HEK293 (cell line): Measurements from ENCODE around the gene HOXD12.

Experiments
- MEIS1 ChIP-seq: sonication (generic); formaldehyde crosslinking; IDR thresholded peaks from 2 replicates; pipeline ENCODE4 v1.8.1; 2022; ENCODE audit warnings: missing genetic modification reagents, mild to moderate bottlenecking, borderline replicate concordance
- ZFP37 ChIP-seq: fragments of 450-650 bp; formaldehyde crosslinking; IDR thresholded peaks from 2 replicates; pipeline ENCODE4 v1.5.1; 2016; ENCODE audit warnings: missing biosample characterization, missing genetic modification characterization
- ZNF10 ChIP-seq: fragments of 450-650 bp; formaldehyde crosslinking; IDR thresholded peaks from 2 replicates; pipeline ENCODE4 v1.5.1; 2017; ENCODE audit warnings: missing biosample characterization, missing genetic modification characterization
- ZNF175 ChIP-seq: fragments of 450-650 bp; formaldehyde crosslinking; IDR thresholded peaks from 2 replicates; pipeline ENCODE4 v1.5.1; 2016; ENCODE audit warnings: missing biosample characterization, missing genetic modification characterization
- ZNF426 ChIP-seq: fragments of 450-650 bp; formaldehyde crosslinking; IDR thresholded peaks from 2 replicates; pipeline ENCODE4 v1.5.1; 2017; ENCODE audit warnings: missing biosample characterization, missing genetic modification characterization, mild to moderate bottlenecking, inconsistent platforms, moderate library complexity
- ZNF514 ChIP-seq: fragments of 450-650 bp; formaldehyde crosslinking; IDR thresholded peaks from 2 replicates; pipeline ENCODE4 v1.5.1; 2016; ENCODE audit warnings: missing biosample characterization, missing genetic modification characterization
- ZNF664 ChIP-seq: fragments of 450-650 bp; formaldehyde crosslinking; IDR thresholded peaks from 2 replicates; pipeline ENCODE4 v1.5.1; 2016; ENCODE audit warnings: missing biosample characterization, missing genetic modification characterization
- ZNF777 ChIP-seq: fragments of 450-650 bp; formaldehyde crosslinking; IDR thresholded peaks from 2 replicates; pipeline ENCODE4 v1.5.1; 2017; ENCODE audit warnings: missing biosample characterization, missing genetic modification characterization, borderline replicate concordance
- TF ChIP-seq, protein P1 (sequence below): fragments of 450-650 bp; formaldehyde crosslinking; IDR thresholded peaks from 2 replicates; pipeline ENCODE4 v1.5.1; 2016; ENCODE audit warnings: missing biosample characterization, missing genetic modification characterization, borderline replicate concordance
- TF ChIP-seq, protein P2 (sequence below): fragments of 450-650 bp; formaldehyde crosslinking; conservative IDR thresholded peaks from 2 replicates; pipeline ENCODE4 v1.5.1; 2016; ENCODE audit warnings: low read depth, missing biosample characterization, missing genetic modification characterization
- TF ChIP-seq, protein P3 (sequence below): fragments of 450-650 bp; formaldehyde crosslinking; IDR thresholded peaks from 2 replicates; pipeline ENCODE4 v1.5.1; 2016; ENCODE audit warnings: missing biosample characterization, missing genetic modification characterization
- TF ChIP-seq, protein P4 (sequence below): fragments of 450-650 bp; IDR thresholded peaks from 2 replicates; pipeline ENCODE4 v1.5.1; 2018; ENCODE audit warnings: missing biosample characterization, mild to moderate bottlenecking, missing genetic modification characterization
- TF ChIP-seq, protein P5 (sequence below): IDR thresholded peaks from 2 replicates; pipeline ENCODE4 v1.6.1; 2011; ENCODE audit warnings: mild to moderate bottlenecking, low read depth, low read length, borderline replicate concordance
- TF ChIP-seq, protein P6 (sequence below): fragments of 450-650 bp; formaldehyde crosslinking; IDR thresholded peaks from 2 replicates; pipeline ENCODE4 v1.5.1; 2016; ENCODE audit warnings: missing biosample characterization, missing genetic modification characterization
- TF ChIP-seq, protein P7 (sequence below): fragments of 450-650 bp; formaldehyde crosslinking; IDR thresholded peaks from 2 replicates; pipeline ENCODE4 v1.5.1; 2016; ENCODE audit warnings: missing biosample characterization, missing genetic modification characterization, borderline replicate concordance
- TF ChIP-seq, protein P8 (sequence below): fragments of 450-650 bp; formaldehyde crosslinking; IDR thresholded peaks from 2 replicates; pipeline ENCODE4 v1.5.1; 2016; ENCODE audit warnings: missing biosample characterization, missing genetic modification characterization

The HOXD12 gene

DNA sequence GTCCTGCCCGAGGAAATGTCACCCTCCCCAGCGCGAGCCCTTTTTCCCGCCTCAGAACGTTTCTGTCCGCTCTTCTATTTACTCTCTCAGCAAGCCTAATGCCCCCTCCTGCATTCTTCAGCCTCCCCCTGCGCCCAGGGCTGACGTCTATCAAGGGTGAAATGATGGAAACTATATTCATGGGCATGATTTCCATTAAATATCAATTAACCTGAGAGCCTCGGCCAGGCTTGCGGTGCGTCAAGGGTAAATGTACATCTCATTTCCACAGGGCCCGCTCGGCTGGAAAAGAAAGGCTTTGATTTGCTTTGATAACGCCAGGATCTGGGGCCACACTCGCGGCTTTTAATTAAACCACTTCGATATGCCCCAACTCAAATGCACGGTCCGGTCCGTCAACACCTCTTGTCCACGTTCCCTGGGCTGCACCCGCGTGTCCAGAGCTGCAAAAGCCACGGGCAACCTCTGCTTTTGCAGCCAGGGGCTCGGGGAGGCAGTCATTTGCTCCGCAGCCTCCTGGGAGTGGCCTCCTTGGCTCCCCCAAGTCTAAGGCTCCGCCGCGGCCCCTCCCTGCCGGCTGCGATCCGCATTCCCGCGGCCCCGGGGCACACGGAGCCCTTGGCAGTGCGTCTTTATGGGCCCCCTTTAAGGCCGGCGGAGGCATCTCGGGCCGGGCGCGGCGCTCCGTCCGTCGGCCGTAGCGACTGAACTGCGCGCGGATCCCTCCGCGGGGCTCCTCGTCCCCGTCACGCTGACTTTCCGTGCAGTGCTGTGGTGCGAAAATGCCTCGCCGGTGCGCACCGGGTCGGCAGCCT lies 29.6 kb downstream of the HOXD12 start, which contains the start of gene HOXD8 (continued):
- TF ChIP-seq ZNF664 (tag by site-specific recombination): 0 out of 2 replicates have a peak, but pooled peaks have one; percentile 29
- TF ChIP-seq MEIS1 (CRISPR knock-in tag): no peak
- TF ChIP-seq, protein P1, sequence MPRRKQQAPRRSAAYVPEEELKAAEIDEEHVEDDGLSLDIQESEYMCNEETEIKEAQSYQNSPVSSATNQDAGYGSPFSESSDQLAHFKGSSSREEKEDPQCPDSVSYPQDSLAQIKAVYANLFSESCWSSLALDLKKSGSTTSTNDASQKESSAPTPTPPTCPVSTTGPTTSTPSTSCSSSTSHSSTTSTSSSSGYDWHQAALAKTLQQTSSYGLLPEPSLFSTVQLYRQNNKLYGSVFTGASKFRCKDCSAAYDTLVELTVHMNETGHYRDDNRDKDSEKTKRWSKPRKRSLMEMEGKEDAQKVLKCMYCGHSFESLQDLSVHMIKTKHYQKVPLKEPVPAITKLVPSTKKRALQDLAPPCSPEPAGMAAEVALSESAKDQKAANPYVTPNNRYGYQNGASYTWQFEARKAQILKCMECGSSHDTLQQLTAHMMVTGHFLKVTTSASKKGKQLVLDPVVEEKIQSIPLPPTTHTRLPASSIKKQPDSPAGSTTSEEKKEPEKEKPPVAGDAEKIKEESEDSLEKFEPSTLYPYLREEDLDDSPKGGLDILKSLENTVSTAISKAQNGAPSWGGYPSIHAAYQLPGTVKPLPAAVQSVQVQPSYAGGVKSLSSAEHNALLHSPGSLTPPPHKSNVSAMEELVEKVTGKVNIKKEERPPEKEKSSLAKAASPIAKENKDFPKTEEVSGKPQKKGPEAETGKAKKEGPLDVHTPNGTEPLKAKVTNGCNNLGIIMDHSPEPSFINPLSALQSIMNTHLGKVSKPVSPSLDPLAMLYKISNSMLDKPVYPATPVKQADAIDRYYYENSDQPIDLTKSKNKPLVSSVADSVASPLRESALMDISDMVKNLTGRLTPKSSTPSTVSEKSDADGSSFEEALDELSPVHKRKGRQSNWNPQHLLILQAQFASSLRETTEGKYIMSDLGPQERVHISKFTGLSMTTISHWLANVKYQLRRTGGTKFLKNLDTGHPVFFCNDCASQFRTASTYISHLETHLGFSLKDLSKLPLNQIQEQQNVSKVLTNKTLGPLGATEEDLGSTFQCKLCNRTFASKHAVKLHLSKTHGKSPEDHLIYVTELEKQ (tag by site-specific recombination): peak; percentile 58; the same call in 1 of the 2 replicates
- no peak for TF ChIP-seq ZNF10 (tag by site-specific recombination)
- TF ChIP-seq ZNF514 (tag by site-specific recombination): no peak
- TF ChIP-seq, protein P2, sequence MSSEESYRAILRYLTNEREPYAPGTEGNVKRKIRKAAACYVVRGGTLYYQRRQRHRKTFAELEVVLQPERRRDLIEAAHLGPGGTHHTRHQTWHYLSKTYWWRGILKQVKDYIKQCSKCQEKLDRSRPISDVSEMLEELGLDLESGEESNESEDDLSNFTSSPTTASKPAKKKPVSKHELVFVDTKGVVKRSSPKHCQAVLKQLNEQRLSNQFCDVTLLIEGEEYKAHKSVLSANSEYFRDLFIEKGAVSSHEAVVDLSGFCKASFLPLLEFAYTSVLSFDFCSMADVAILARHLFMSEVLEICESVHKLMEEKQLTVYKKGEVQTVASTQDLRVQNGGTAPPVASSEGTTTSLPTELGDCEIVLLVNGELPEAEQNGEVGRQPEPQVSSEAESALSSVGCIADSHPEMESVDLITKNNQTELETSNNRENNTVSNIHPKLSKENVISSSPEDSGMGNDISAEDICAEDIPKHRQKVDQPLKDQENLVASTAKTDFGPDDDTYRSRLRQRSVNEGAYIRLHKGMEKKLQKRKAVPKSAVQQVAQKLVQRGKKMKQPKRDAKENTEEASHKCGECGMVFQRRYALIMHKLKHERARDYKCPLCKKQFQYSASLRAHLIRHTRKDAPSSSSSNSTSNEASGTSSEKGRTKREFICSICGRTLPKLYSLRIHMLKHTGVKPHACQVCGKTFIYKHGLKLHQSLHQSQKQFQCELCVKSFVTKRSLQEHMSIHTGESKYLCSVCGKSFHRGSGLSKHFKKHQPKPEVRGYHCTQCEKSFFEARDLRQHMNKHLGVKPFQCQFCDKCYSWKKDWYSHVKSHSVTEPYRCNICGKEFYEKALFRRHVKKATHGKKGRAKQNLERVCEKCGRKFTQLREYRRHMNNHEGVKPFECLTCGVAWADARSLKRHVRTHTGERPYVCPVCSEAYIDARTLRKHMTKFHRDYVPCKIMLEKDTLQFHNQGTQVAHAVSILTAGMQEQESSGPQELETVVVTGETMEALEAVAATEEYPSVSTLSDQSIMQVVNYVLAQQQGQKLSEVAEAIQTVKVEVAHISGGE: peak; percentile 45; the same call in 1 of the 2 replicates
- TF ChIP-seq ZFP37: peak; percentile 49; the same call in 1 of the 2 replicates
- TF ChIP-seq ZNF175 (tag by site-specific recombination): no peak
- TF ChIP-seq, protein P3, sequence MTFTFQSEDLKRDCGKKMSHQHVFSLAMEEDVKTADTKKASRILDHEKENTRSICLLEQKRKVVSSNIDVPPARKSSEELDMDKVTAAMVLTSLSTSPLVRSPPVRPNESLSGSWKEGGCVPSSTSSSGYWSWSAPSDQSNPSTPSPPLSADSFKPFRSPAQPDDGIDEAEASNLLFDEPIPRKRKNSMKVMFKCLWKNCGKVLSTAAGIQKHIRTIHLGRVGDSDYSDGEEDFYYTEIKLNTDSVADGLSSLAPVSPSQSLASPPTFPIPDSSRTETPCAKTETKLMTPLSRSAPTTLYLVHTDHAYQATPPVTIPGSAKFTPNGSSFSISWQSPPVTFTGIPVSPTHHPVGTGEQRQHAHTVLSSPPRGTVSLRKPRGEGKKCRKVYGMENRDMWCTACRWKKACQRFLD: no peak
- TF ChIP-seq, protein P4, sequence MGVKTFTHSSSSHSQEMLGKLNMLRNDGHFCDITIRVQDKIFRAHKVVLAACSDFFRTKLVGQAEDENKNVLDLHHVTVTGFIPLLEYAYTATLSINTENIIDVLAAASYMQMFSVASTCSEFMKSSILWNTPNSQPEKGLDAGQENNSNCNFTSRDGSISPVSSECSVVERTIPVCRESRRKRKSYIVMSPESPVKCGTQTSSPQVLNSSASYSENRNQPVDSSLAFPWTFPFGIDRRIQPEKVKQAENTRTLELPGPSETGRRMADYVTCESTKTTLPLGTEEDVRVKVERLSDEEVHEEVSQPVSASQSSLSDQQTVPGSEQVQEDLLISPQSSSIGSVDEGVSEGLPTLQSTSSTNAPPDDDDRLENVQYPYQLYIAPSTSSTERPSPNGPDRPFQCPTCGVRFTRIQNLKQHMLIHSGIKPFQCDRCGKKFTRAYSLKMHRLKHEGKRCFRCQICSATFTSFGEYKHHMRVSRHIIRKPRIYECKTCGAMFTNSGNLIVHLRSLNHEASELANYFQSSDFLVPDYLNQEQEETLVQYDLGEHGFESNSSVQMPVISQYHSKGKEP (tag by site-specific recombination): peak; percentile 42; the same call in 1 of the 2 replicates
- TF ChIP-seq, protein P5, sequence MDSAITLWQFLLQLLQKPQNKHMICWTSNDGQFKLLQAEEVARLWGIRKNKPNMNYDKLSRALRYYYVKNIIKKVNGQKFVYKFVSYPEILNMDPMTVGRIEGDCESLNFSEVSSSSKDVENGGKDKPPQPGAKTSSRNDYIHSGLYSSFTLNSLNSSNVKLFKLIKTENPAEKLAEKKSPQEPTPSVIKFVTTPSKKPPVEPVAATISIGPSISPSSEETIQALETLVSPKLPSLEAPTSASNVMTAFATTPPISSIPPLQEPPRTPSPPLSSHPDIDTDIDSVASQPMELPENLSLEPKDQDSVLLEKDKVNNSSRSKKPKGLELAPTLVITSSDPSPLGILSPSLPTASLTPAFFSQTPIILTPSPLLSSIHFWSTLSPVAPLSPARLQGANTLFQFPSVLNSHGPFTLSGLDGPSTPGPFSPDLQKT: no peak
- TF ChIP-seq, protein P6, sequence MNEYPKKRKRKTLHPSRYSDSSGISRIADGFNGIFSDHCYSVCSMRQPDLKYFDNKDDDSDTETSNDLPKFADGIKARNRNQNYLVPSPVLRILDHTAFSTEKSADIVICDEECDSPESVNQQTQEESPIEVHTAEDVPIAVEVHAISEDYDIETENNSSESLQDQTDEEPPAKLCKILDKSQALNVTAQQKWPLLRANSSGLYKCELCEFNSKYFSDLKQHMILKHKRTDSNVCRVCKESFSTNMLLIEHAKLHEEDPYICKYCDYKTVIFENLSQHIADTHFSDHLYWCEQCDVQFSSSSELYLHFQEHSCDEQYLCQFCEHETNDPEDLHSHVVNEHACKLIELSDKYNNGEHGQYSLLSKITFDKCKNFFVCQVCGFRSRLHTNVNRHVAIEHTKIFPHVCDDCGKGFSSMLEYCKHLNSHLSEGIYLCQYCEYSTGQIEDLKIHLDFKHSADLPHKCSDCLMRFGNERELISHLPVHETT (tag by site-specific recombination): peak; percentile 61
- TF ChIP-seq, protein P7, sequence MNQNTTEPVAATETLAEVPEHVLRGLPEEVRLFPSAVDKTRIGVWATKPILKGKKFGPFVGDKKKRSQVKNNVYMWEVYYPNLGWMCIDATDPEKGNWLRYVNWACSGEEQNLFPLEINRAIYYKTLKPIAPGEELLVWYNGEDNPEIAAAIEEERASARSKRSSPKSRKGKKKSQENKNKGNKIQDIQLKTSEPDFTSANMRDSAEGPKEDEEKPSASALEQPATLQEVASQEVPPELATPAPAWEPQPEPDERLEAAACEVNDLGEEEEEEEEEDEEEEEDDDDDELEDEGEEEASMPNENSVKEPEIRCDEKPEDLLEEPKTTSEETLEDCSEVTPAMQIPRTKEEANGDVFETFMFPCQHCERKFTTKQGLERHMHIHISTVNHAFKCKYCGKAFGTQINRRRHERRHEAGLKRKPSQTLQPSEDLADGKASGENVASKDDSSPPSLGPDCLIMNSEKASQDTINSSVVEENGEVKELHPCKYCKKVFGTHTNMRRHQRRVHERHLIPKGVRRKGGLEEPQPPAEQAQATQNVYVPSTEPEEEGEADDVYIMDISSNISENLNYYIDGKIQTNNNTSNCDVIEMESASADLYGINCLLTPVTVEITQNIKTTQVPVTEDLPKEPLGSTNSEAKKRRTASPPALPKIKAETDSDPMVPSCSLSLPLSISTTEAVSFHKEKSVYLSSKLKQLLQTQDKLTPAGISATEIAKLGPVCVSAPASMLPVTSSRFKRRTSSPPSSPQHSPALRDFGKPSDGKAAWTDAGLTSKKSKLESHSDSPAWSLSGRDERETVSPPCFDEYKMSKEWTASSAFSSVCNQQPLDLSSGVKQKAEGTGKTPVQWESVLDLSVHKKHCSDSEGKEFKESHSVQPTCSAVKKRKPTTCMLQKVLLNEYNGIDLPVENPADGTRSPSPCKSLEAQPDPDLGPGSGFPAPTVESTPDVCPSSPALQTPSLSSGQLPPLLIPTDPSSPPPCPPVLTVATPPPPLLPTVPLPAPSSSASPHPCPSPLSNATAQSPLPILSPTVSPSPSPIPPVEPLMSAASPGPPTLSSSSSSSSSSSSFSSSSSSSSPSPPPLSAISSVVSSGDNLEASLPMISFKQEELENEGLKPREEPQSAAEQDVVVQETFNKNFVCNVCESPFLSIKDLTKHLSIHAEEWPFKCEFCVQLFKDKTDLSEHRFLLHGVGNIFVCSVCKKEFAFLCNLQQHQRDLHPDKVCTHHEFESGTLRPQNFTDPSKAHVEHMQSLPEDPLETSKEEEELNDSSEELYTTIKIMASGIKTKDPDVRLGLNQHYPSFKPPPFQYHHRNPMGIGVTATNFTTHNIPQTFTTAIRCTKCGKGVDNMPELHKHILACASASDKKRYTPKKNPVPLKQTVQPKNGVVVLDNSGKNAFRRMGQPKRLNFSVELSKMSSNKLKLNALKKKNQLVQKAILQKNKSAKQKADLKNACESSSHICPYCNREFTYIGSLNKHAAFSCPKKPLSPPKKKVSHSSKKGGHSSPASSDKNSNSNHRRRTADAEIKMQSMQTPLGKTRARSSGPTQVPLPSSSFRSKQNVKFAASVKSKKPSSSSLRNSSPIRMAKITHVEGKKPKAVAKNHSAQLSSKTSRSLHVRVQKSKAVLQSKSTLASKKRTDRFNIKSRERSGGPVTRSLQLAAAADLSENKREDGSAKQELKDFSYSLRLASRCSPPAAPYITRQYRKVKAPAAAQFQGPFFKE (tag by site-specific recombination): no peak
- TF ChIP-seq ZNF777 (tag by site-specific recombination): peak; percentile 82; the same call in 1 of the 2 replicates
- no peak for TF ChIP-seq ZNF426
- TF ChIP-seq, protein P8, sequence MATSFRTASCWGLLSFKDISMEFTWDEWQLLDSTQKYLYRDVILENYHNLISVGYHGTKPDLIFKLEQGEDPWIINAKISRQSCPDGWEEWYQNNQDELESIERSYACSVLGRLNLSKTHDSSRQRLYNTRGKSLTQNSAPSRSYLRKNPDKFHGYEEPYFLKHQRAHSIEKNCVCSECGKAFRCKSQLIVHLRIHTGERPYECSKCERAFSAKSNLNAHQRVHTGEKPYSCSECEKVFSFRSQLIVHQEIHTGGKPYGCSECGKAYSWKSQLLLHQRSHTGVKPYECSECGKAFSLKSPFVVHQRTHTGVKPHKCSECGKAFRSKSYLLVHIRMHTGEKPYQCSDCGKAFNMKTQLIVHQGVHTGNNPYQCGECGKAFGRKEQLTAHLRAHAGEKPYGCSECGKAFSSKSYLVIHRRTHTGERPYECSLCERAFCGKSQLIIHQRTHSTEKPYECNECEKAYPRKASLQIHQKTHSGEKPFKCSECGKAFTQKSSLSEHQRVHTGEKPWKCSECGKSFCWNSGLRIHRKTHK: no peak
